ENCODE measurements around the gene RBFOX2. TPM values are rescaled to one million over a fixed set of nuclear protein-coding genes. Genes with fewer than 3 reads are reported as not detected.

Gene RBFOX2
- total and polyA plus RNA-seq, 2 donors (not counting 1 experiment from before 2014, with no cell fraction given), result 173 to 190 TPM

GRCh38 chr22:35728639-35729308 is 299.9 kb downstream of the RBFOX2 start:
- Histone ChIP-seq H2AFZ (ENCODE audit: low read length) (no peak overlapping the region), H3K4me1 (ENCODE audit: control insufficient read depth, extremely low read depth, insufficient read depth, low read length) (no peaks in the 10 kb centered on the region), H3K27me3 (ENCODE audit: control insufficient read depth, insufficient read depth, low read length) (no peaks in the 10 kb centered on the region), H3K9me3 (ENCODE audit: control insufficient read depth, insufficient read depth, low read depth, low read length) (no peaks in the 10 kb centered on the region), H3K4me3 (replicated peaks in 1 of 4; ENCODE audit: control extremely low read depth in 1 of 4, insufficient read depth in 1 of 4, low read depth in 3 of 4, low read length in 4 of 4) (no peak overlapping the region), H3K9ac (ENCODE audit: insufficient read depth, low read length) (no peak overlapping the region), H3K36me3 (ENCODE audit: control insufficient read depth, insufficient read depth, low read length) (no peaks in the 10 kb centered on the region), H4K20me1 (ENCODE audit: control insufficient read depth, extremely low read depth, insufficient read depth, low read length) (no peaks in the 10 kb centered on the region), H3K27ac (ENCODE audit: insufficient read depth, low read length) (no peak overlapping the region), H3K4me2 (ENCODE audit: extremely low read depth, insufficient read depth, low read length) (no peak overlapping the region), H3K79me2 (ENCODE audit: control insufficient read depth, insufficient read depth, low read length) (no peaks in the 10 kb centered on the region)
- TF ChIP-seq CTCF (conservative IDR thresholded peaks at IDR 0.05 in 1 of 2, IDR thresholded peaks at IDR 0.05 in 1 of 2; ENCODE audit: low read depth in 1 of 2, low read length in 2 of 2) (no peak), EZH2 (IDR thresholded peaks at IDR 0.05; ENCODE audit: low read length, missing control alignments) (no peak)
- DNase-seq (ENCODE audit: low read depth in 2 of 2), result no peak

GRCh38 chr22:35727436-35727835 is 301.2 kb downstream of the RBFOX2 start:
- no peak overlapping the region for H3K9ac ChIP-seq (ENCODE audit: insufficient read depth, low read length)

GRCh38 chr22:35726933-35727332 is 301.7 kb downstream of the RBFOX2 start:
- no peaks in the 10 kb centered on the region for H4K20me1 ChIP-seq (ENCODE audit: control insufficient read depth, extremely low read depth, insufficient read depth, low read length)
- H2AFZ ChIP-seq (ENCODE audit: low read length), result no peak overlapping the region
- no peaks in the 10 kb centered on the region for H3K27me3 ChIP-seq (ENCODE audit: control insufficient read depth, insufficient read depth, low read length)
- no peak overlapping the region for H3K27ac ChIP-seq (ENCODE audit: insufficient read depth, low read length)
- no peak for TF ChIP-seq CTCF (conservative IDR thresholded peaks at IDR 0.05 in 1 of 2, IDR thresholded peaks at IDR 0.05 in 1 of 2; ENCODE audit: low read depth in 1 of 2, low read length in 2 of 2)
- no peak for TF ChIP-seq EZH2 (IDR thresholded peaks at IDR 0.05; ENCODE audit: low read length, missing control alignments)
- H3K9me3 ChIP-seq (ENCODE audit: control insufficient read depth, insufficient read depth, low read depth, low read length), result no peaks in the 10 kb centered on the region
- no peak overlapping the region for H3K9ac ChIP-seq (ENCODE audit: insufficient read depth, low read length)
- no peak for DNase-seq (ENCODE audit: low read depth in 2 of 2)
- no peak overlapping the region for H3K4me2 ChIP-seq (ENCODE audit: extremely low read depth, insufficient read depth, low read length)
- no peaks in the 10 kb centered on the region for H3K4me1 ChIP-seq (ENCODE audit: control insufficient read depth, extremely low read depth, insufficient read depth, low read length)
- H3K4me3 ChIP-seq (replicated peaks in 1 of 4; ENCODE audit: control extremely low read depth in 1 of 4, insufficient read depth in 1 of 4, low read depth in 3 of 4, low read length in 4 of 4), result no peak overlapping the region
- H3K79me2 ChIP-seq (ENCODE audit: control insufficient read depth, insufficient read depth, low read length), result no peaks in the 10 kb centered on the region
- no peaks in the 10 kb centered on the region for H3K36me3 ChIP-seq (ENCODE audit: control insufficient read depth, insufficient read depth, low read length)

More at GRCh38 chr22:35727436-35727835, 301.2 kb downstream of the RBFOX2 start:
- H4K20me1 ChIP-seq (ENCODE audit: control insufficient read depth, extremely low read depth, insufficient read depth, low read length), result no peaks in the 10 kb centered on the region
- H3K4me2 ChIP-seq (ENCODE audit: extremely low read depth, insufficient read depth, low read length), result no peak overlapping the region
- peak in 1 of 2 donors; percentile 59 for DNase-seq (ENCODE audit: low read depth in 2 of 2)
- H3K9me3 ChIP-seq (ENCODE audit: control insufficient read depth, insufficient read depth, low read depth, low read length), result no peaks in the 10 kb centered on the region
- H3K4me3 ChIP-seq (replicated peaks in 1 of 4; ENCODE audit: control extremely low read depth in 1 of 4, insufficient read depth in 1 of 4, low read depth in 3 of 4, low read length in 4 of 4), result no peak overlapping the region
- TF ChIP-seq CTCF (conservative IDR thresholded peaks at IDR 0.05 in 1 of 2, IDR thresholded peaks at IDR 0.05 in 1 of 2; ENCODE audit: low read depth in 1 of 2, low read length in 2 of 2) (no peak), EZH2 (IDR thresholded peaks at IDR 0.05; ENCODE audit: low read length, missing control alignments) (no peak)
- H3K27ac ChIP-seq (ENCODE audit: insufficient read depth, low read length), result no peak overlapping the region
- no peak overlapping the region for H2AFZ ChIP-seq (ENCODE audit: low read length)
- H3K79me2 ChIP-seq (ENCODE audit: control insufficient read depth, insufficient read depth, low read length), result no peaks in the 10 kb centered on the region
- H3K4me1 ChIP-seq (ENCODE audit: control insufficient read depth, extremely low read depth, insufficient read depth, low read length), result no peaks in the 10 kb centered on the region
- H3K27me3 ChIP-seq (ENCODE audit: control insufficient read depth, insufficient read depth, low read length), result no peaks in the 10 kb centered on the region
- H3K36me3 ChIP-seq (ENCODE audit: control insufficient read depth, insufficient read depth, low read length), result no peaks in the 10 kb centered on the region

Data from fibroblast of lung (primary cell).